MM.1S (cell line): ENCODE measurements around the gene ZNF324.
"Not testable (repeated sequence)": the region's sequence is repeated elsewhere in the genome, so short reads cannot be mapped to it uniquely, and the experiment has no call there.

ENCODE experiments used
- DNase-seq: peaks from one replicate; pipeline ENCODE4 v3.0.0-alpha.2; 2015
- H2AFZ ChIP-seq: fragments of 300-600 bp; sonication (generic); 2 replicates; pipeline ENCODE4 v1.6.0; 2016; ENCODE audit warnings: antibody characterized with exemption, low read length
- H3F3A ChIP-seq: fragments of 300-600 bp; sonication (generic); 2 replicates; pipeline ENCODE4 v1.6.1; 2016; ENCODE audit warnings: mild to moderate bottlenecking, antibody characterized with exemption, low read length, moderate library complexity, mixed read lengths; ENCODE audit not compliant: insufficient read depth
- H3K27ac ChIP-seq: fragments of 300-600 bp; sonication (generic); 2 replicates; pipeline ENCODE4 v1.5.1; 2016; ENCODE audit warnings: mild to moderate bottlenecking, low read length
- H3K27me3 ChIP-seq: fragments of 300-600 bp; sonication (generic); replicated peaks from 2 replicates; pipeline ENCODE4 v1.6.0; 2016; ENCODE audit warnings: low read length; ENCODE audit not compliant: insufficient read depth
- H3K36me3 ChIP-seq: fragments of 300-600 bp; sonication (generic); replicated peaks from 2 replicates; pipeline ENCODE4 v1.6.1; 2016; ENCODE audit warnings: mild to moderate bottlenecking, low read length, mixed read lengths; ENCODE audit not compliant: insufficient read depth
- H3K4me1 ChIP-seq: fragments of 300-600 bp; sonication (generic); 2 replicates; pipeline ENCODE4 v1.6.1; 2016; ENCODE audit warnings: low read length, mixed read lengths
- H3K4me2 ChIP-seq: fragments of 300-600 bp; sonication (generic); 2 replicates; pipeline ENCODE4 v1.6.0; 2016; ENCODE audit warnings: low read depth, low read length
- H3K4me3 ChIP-seq: fragments of 300-600 bp; sonication (generic); 2 replicates; pipeline ENCODE4 v1.5.1; 2016; ENCODE audit warnings: low read length, mixed read lengths
- H3K79me2 ChIP-seq: fragments of 300-600 bp; sonication (generic); 2 replicates; pipeline ENCODE4 v1.6.1; 2016; ENCODE audit warnings: mixed run types, low read length, mixed read lengths
- H3K9ac ChIP-seq: fragments of 300-600 bp; sonication (generic); 2 replicates; pipeline ENCODE4 v1.6.1; 2016; ENCODE audit warnings: low read length, mixed read lengths
- H3K9me2 ChIP-seq: fragments of 300-600 bp; sonication (generic); replicated peaks from 2 replicates; pipeline ENCODE4 v1.6.1; 2016; ENCODE audit warnings: mild to moderate bottlenecking, low read length, mixed read lengths; ENCODE audit not compliant: insufficient read depth
- H3K9me3 ChIP-seq: fragments of 300-600 bp; sonication (generic); replicated peaks from 2 replicates; pipeline ENCODE4 v1.6.1; 2016; ENCODE audit warnings: mild to moderate bottlenecking, low read length, mixed read lengths; ENCODE audit not compliant: insufficient read depth
- H4K20me1 ChIP-seq: fragments of 300-600 bp; sonication (generic); 2 replicates; pipeline ENCODE4 v1.6.1; 2016; ENCODE audit warnings: mild to moderate bottlenecking, low read length, moderate library complexity, mixed read lengths; ENCODE audit not compliant: insufficient read depth
- CTCF ChIP-seq: fragments of 300-600 bp; sonication (generic); IDR thresholded peaks from 2 replicates; pipeline ENCODE4 v1.5.1; 2016; ENCODE audit warnings: antibody characterized with exemption, low read length, mixed read lengths
- EZH2 ChIP-seq: fragments of 300-600 bp; sonication (generic); optimal IDR thresholded peaks from 2 replicates; pipeline ENCODE3; 2017; ENCODE audit warnings: low read depth, mild to moderate bottlenecking, antibody characterized with exemption, low read length, mixed read lengths
- EZH2phosphoT487 ChIP-seq: fragments of 300-600 bp; sonication (generic); IDR thresholded peaks from 2 replicates; pipeline ENCODE4 v1.6.1; 2018; ENCODE audit warnings: antibody characterized with exemption, low read length

The ZNF324 gene

GRCh38 chr19:58449980-58450379, 16.9 kb upstream of the ZNF324 start:
- H3K4me2 ChIP-seq: not testable (repeated sequence)

GRCh38 chr19:58450856-58451357, 16.0 kb upstream of the ZNF324 start:
- Histone ChIP-seq H3K9me2 (no peaks in the 10 kb centered on the region), H3K9ac (peak overlapping the region; percentile 12; the same call in 1 of the 2 replicates), H3K4me1 (no peaks in the 10 kb centered on the region), H3K4me2 (peak overlapping the region; percentile 87), H3K9me3 (no peaks in the 10 kb centered on the region), H3K79me2 (no peaks in the 10 kb centered on the region), H4K20me1 (no peaks in the 10 kb centered on the region), H2AFZ (peak overlapping the region; percentile 73), H3K27ac (no peak overlapping the region), H3K4me3 (peak overlapping the region; percentile 77), H3K36me3 (no peaks in the 10 kb centered on the region; the same call in 1 of the 2 replicates), H3K27me3 (no peaks in the 10 kb centered on the region), H3F3A (no peaks in the 10 kb centered on the region)
- TF ChIP-seq CTCF (no peak), EZH2 (no peak), EZH2phosphoT487 (no peak)
- no peak for DNase-seq

More at GRCh38 chr19:58449980-58450379, 16.9 kb upstream of the ZNF324 start:
- H3K9me3 ChIP-seq, H3K4me1 ChIP-seq, H3K79me2 ChIP-seq, DNase-seq, H3K9me2 ChIP-seq, H4K20me1 ChIP-seq, H3K36me3 ChIP-seq, H3K9ac ChIP-seq, H3K4me3 ChIP-seq, H3K27me3 ChIP-seq, H2AFZ ChIP-seq, H3K27ac ChIP-seq, H3F3A ChIP-seq: not testable (repeated sequence)

GRCh38 chr19:58451358-58452101, 15.3 kb upstream of the ZNF324 start, which contains the start of gene ZNF324B:
Gene ZNF324B, plus strand, starts transcription at chr19:58451622. Its CDS starts 2,080 bp downstream, at chr19:58453702.
- Histone ChIP-seq H3K4me3 (peak within 1 kb of the TSS; percentile 77), H4K20me1 (no peaks in the 10 kb centered on the region), H3F3A (no peaks in the 10 kb centered on the region), H2AFZ (peak within 1 kb of the TSS; percentile 73), H3K27ac (peak within 1 kb of the TSS; percentile 6; the same call in 1 of the 2 replicates), H3K27me3 (no peaks in the 10 kb centered on the region), H3K9me3 (no peaks in the 10 kb centered on the region), H3K4me2 (peak within 1 kb of the TSS; percentile 87), H3K9me2 (no peaks in the 10 kb centered on the region), H3K36me3 (no peaks in the 10 kb centered on the region; the same call in 1 of the 2 replicates), H3K9ac (peak within 1 kb of the TSS; percentile 65), H3K79me2 (no peaks in the 10 kb centered on the region), H3K4me1 (no peaks in the 10 kb centered on the region)
- DNase-seq: peak; percentile 98
- TF ChIP-seq CTCF (no peak), EZH2 (no peak), EZH2phosphoT487 (no peak)

- Histone ChIP-seq H3K27me3 (no peaks in the 10 kb centered on the region), H3K79me2 (no peaks in the 10 kb centered on the region), H3K9me2 (no peaks in the 10 kb centered on the region), H3K9ac (no peak overlapping the region), H3K4me2 (no peak overlapping the region), H3K27ac (no peak overlapping the region), H4K20me1 (no peaks in the 10 kb centered on the region), H2AFZ (no peak overlapping the region), H3F3A (no peaks in the 10 kb centered on the region), H3K9me3 (no peaks in the 10 kb centered on the region), H3K4me3 (no peak overlapping the region), H3K4me1 (no peaks in the 10 kb centered on the region), H3K36me3 (no peaks in the 10 kb centered on the region; the same call in 1 of the 2 replicates)
- TF ChIP-seq CTCF: no peak
- no peak for TF ChIP-seq EZH2phosphoT487
- no peak for TF ChIP-seq EZH2
- no peak for DNase-seq
Measured at GRCh38 chr19:58453743-58454142, 13.1 kb upstream of the ZNF324 start.
